PC-3 (cell line): ENCODE results near the gene WDFY1. TPM values are rescaled to one million over a fixed set of nuclear protein-coding genes. Genes with fewer than 3 reads are reported as not detected.

Experiments
- ATAC-seq: fragments of 200-7000 bp; cut with Tn5 transposase; 2 replicates; pipeline ENCODE4 v1.9.1; 2020; ENCODE audit warnings: mild to moderate bottlenecking, moderate library complexity
- BruUV-seq: library from RNA; stranded (reverse); fragments of 400-500 nt; replicated peaks from 2 replicates; lab custom pipeline; 2021; lab: Mats Ljungman, UMichigan
- CTCF ChIA-PET: fragments of 300-600 bp; sonication (Branson Sonifier 250); formaldehyde crosslinking; loops from one replicate; lab custom pipeline; 2022; ENCODE audit warnings: antibody characterized with exemption; lab: Charles Lee
- POLR2A ChIA-PET: fragments of 300-600 bp; sonication (Branson Sonifier 250); formaldehyde crosslinking; loops from one replicate; lab custom pipeline; 2022; ENCODE audit warnings: antibody characterized with exemption; ENCODE audit not compliant: unreplicated experiment; lab: Charles Lee
- DNase-seq: peaks from one replicate; pipeline ENCODE4 v3.0.0-alpha.2; 2015
- H2AFZ ChIP-seq: fragments of 300-600 bp; sonication (generic); 2 replicates; pipeline ENCODE4 v1.6.0; 2016; ENCODE audit warnings: antibody characterized with exemption, low read length
- H3F3A ChIP-seq: fragments of 300-600 bp; sonication (generic); one replicate; pipeline ENCODE4 v1.6.0; 2017; ENCODE audit warnings: antibody characterized with exemption, low read length, control low read depth, mild to moderate bottlenecking; ENCODE audit not compliant: unreplicated experiment
- H3K27ac ChIP-seq: fragments of 300-600 bp; sonication (generic); 2 replicates; pipeline ENCODE4 v1.5.1; 2016; ENCODE audit warnings: mild to moderate bottlenecking, low read length
- H3K27me3 ChIP-seq: fragments of 300-600 bp; sonication (generic); 2 replicates; pipeline ENCODE4 v1.6.1; 2016; ENCODE audit warnings: low read length, mixed read lengths
- H3K36me3 ChIP-seq: fragments of 300-600 bp; sonication (generic); 2 replicates; pipeline ENCODE4 v1.6.1; 2016; ENCODE audit warnings: low read depth, mixed run types, low read length, mixed read lengths
- H3K4me1 ChIP-seq: fragments of 300-600 bp; sonication (generic); 2 replicates; pipeline ENCODE4 v1.5.1; 2016; ENCODE audit warnings: low read length; ENCODE audit not compliant: insufficient read depth
- H3K4me2 ChIP-seq: fragments of 300-600 bp; sonication (generic); 2 replicates; pipeline ENCODE4 v1.6.0; 2016; ENCODE audit warnings: low read length
- H3K4me3 ChIP-seq: fragments of 300-600 bp; sonication (generic); 2 replicates; pipeline ENCODE4 v1.5.1; 2016; ENCODE audit warnings: mild to moderate bottlenecking, low read length, mixed read lengths
- H3K79me2 ChIP-seq: fragments of 300-600 bp; sonication (generic); 2 replicates; pipeline ENCODE4 v1.6.1; 2017; ENCODE audit warnings: low read length, mixed read lengths
- H3K9ac ChIP-seq: fragments of 300-600 bp; sonication (generic); 2 replicates; pipeline ENCODE4 v1.6.0; 2016; ENCODE audit warnings: mild to moderate bottlenecking, low read length
- H3K9me2 ChIP-seq: fragments of 300-600 bp; sonication (generic); replicated peaks from 2 replicates; pipeline ENCODE4 v1.6.1; 2016; ENCODE audit warnings: mixed run types, low read length, mixed read lengths
- H3K9me3 ChIP-seq: fragments of 300-600 bp; sonication (generic); 2 replicates; pipeline ENCODE4 v1.6.1; 2016; ENCODE audit warnings: low read length, mixed read lengths
- H4K20me1 ChIP-seq: fragments of 300-600 bp; sonication (generic); 2 replicates; pipeline ENCODE4 v1.6.1; 2016; ENCODE audit warnings: low read length, mixed read lengths
- CTCF ChIP-seq: fragments of 300-600 bp; sonication (generic); conservative IDR thresholded peaks from 2 replicates; pipeline ENCODE4 v1.5.1; 2017; ENCODE audit warnings: antibody characterized with exemption, low read depth, mild to moderate bottlenecking, low read length
- EZH2 ChIP-seq: fragments of 300-600 bp; sonication (generic); IDR thresholded peaks from one replicate; pipeline ENCODE4 v1.6.1; 2017; ENCODE audit warnings: antibody characterized with exemption, mild to moderate bottlenecking, low read length; ENCODE audit not compliant: unreplicated experiment
- EZH2phosphoT487 ChIP-seq: fragments of 300-600 bp; sonication (generic); IDR thresholded peaks from 2 replicates; pipeline ENCODE4 v1.6.1; 2018; ENCODE audit warnings: mild to moderate bottlenecking, antibody characterized with exemption, low read length, borderline replicate concordance
- intact Hi-C: fragments of 100-400 bp; cut with micrococcal nuclease; formaldehyde crosslinking; loops from 2 replicates; pipeline ENCODE4 v1.9.0; 2023
- total RNA-seq: library from RNA; depleted of rRNA; stranded (reverse); fragments of >200 nt; gene quantifications from 2 replicates; pipeline ENCODE4 v1.2.3, GENCODE V29; 2014

WDFY1 gene
- total RNA-seq, 1 experiment from 2014 or later, result 47.7 TPM

- Histone ChIP-seq H3K27ac (no peak overlapping the region), H3K9ac (no peak overlapping the region), H2AFZ (no peak overlapping the region), H3K79me2 (peaks cover 97% of the 10 kb centered on the region), H3K9me3 (no peaks in the 10 kb centered on the region), H3K36me3 (peaks cover 11% of the 10 kb centered on the region; the same call in 1 of the 2 replicates), H3K4me1 (peaks cover 17% of the 10 kb centered on the region), H3K4me3 (no peak overlapping the region), H3K9me2 (no peaks in the 10 kb centered on the region), H3K4me2 (no peak overlapping the region), H4K20me1 (0 out of 2 replicates have a peak, but pooled peaks cover 13% of the 10 kb centered on the region), H3K27me3 (no peaks in the 10 kb centered on the region), H3F3A (peaks cover 4% of the 10 kb centered on the region)
- intact Hi-C loops, result no loop called here
- TF ChIP-seq CTCF, result no peak
- no peak for TF ChIP-seq EZH2phosphoT487
- no peak for TF ChIP-seq EZH2
- ATAC-seq (no peak), DNase-seq (no peak)
- CTCF ChIA-PET, result no interaction called here
- POLR2A ChIA-PET, result no interaction called here
- no TSS peak for BruUV-seq
Observed at GRCh38 chr2:223936862-223937326, 8.2 kb downstream of the WDFY1 start.

- no peak for DNase-seq
- Histone ChIP-seq H3K27ac (no peak overlapping the region), H3K9ac (no peak overlapping the region), H3K9me3 (no peaks in the 10 kb centered on the region), H4K20me1 (0 out of 2 replicates have a peak, but pooled peaks cover 7% of the 10 kb centered on the region), H3K9me2 (no peaks in the 10 kb centered on the region), H3K79me2 (peaks cover 94% of the 10 kb centered on the region), H3K27me3 (no peaks in the 10 kb centered on the region), H3K4me2 (no peak overlapping the region), H2AFZ (no peak overlapping the region), H3K4me1 (peaks cover 10% of the 10 kb centered on the region; the same call in 1 of the 2 replicates), H3K36me3 (peaks cover 11% of the 10 kb centered on the region; the same call in 1 of the 2 replicates), H3F3A (no peaks in the 10 kb centered on the region), H3K4me3 (no peak overlapping the region)
- ATAC-seq, result no peak
- CTCF ChIA-PET, result no interaction called here
- TF ChIP-seq CTCF, result no peak
- no peak for TF ChIP-seq EZH2phosphoT487
- TF ChIP-seq EZH2, result no peak
- intact Hi-C loops, result no loop called here
- no TSS peak for BruUV-seq
- POLR2A ChIA-PET, result no interaction called here
Observed at GRCh38 chr2:223935459-223936125, 9.5 kb downstream of the WDFY1 start.

- Histone ChIP-seq H3K4me1 (peaks cover 10% of the 10 kb centered on the region; the same call in 1 of the 2 replicates), H3K36me3 (peaks cover 7% of the 10 kb centered on the region; the same call in 1 of the 2 replicates), H3K27me3 (no peaks in the 10 kb centered on the region), H3K9ac (no peak overlapping the region), H3F3A (no peaks in the 10 kb centered on the region), H3K27ac (no peak overlapping the region), H2AFZ (no peak overlapping the region), H3K4me3 (no peak overlapping the region), H3K79me2 (peaks cover 93% of the 10 kb centered on the region), H3K4me2 (no peak overlapping the region), H3K9me3 (no peaks in the 10 kb centered on the region), H4K20me1 (0 out of 2 replicates have a peak, but pooled peaks cover 7% of the 10 kb centered on the region), H3K9me2 (no peaks in the 10 kb centered on the region)
- intact Hi-C loops, result no loop called here
- TF ChIP-seq CTCF (no peak), EZH2phosphoT487 (no peak), EZH2 (no peak)
- POLR2A ChIA-PET, result no interaction called here
- DNase-seq (no peak), ATAC-seq (no peak)
- no TSS peak for BruUV-seq
- CTCF ChIA-PET, result no interaction called here
Observed at GRCh38 chr2:223934870-223935269, 10.3 kb downstream of the WDFY1 start.
